ENCODE data around the gene SAPCD1. TPM values are rescaled to one million over a fixed set of nuclear protein-coding genes. Genes with fewer than 3 reads are reported as not detected.

Gene SAPCD1
- total RNA-seq, result 0.44 and 0.50 TPM in 2 replicates

GRCh38 chr6:31762356-31762755 lies at the start of gene SAPCD1:
Gene SAPCD1, plus strand, starts transcription at chr6:31762656. Its CDS starts 399 bp downstream, at chr6:31763055.

GRCh38 chr6:31715022-31715958 lies 47.2 kb upstream of the SAPCD1 start, which contains the start of gene LY6G6D:
Gene LY6G6D, plus strand, starts transcription at chr6:31715348. Its CDS starts 8 bp downstream, at chr6:31715356.

GRCh38 chr6:31721351-31722020 lies 41.0 kb upstream of the SAPCD1 start, which contains the start of gene LY6G6C:
Gene LY6G6C, minus strand, starts transcription at chr6:31721746. Its CDS starts 67 bp downstream, at chr6:31721679.

DNA sequence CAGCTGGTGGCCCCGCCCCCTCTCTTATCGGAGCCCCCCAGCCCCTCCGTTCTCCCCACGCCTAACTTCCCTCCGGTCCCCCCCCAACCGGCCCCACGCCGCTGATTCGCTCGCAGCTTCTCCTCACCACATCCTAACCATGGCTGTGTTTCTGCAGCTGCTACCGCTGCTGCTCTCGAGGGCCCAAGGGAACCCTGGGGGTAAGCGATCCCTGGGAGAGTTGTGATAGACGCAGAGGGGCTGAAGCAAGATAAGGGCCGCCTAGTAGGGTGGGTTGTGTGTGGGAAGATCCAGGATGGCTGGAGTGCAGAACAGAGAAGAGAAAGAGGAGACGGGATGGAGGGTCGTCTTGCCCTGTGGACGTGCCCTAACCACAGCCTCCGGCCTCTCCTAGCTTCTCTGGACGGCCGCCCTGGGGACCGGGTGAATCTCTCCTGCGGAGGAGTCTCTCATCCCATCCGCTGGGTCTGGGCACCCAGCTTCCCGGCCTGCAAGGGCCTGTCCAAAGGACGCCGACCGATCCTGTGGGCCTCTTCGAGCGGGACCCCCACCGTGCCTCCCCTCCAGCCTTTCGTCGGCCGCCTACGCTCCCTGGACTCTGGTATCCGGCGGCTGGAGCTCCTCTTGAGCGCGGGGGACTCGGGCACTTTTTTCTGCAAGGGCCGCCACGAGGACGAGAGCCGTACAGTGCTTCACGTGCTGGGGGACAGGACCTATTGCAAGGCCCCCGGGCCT lies 39.0 kb upstream of the SAPCD1 start, which contains the start of gene MPIG6B:
Gene MPIG6B, plus strand, starts transcription at position 129 of the 735 bp plus-strand sequence. Its CDS starts 11 bp downstream, at position 140.

GRCh38 chr6:31728767-31729514 lies 33.5 kb upstream of the SAPCD1 start, which contains the start of gene DDAH2:
Gene DDAH2, minus strand, starts transcription at chr6:31729299. Its CDS starts 138 bp downstream, at chr6:31729161.

GRCh38 chr6:31736021-31736767 lies 26.3 kb upstream of the SAPCD1 start, which contains the start of gene CLIC1:
Gene CLIC1, minus strand, starts transcription at chr6:31736530. Its CDS starts 230 bp downstream, at chr6:31736300.

DNA sequence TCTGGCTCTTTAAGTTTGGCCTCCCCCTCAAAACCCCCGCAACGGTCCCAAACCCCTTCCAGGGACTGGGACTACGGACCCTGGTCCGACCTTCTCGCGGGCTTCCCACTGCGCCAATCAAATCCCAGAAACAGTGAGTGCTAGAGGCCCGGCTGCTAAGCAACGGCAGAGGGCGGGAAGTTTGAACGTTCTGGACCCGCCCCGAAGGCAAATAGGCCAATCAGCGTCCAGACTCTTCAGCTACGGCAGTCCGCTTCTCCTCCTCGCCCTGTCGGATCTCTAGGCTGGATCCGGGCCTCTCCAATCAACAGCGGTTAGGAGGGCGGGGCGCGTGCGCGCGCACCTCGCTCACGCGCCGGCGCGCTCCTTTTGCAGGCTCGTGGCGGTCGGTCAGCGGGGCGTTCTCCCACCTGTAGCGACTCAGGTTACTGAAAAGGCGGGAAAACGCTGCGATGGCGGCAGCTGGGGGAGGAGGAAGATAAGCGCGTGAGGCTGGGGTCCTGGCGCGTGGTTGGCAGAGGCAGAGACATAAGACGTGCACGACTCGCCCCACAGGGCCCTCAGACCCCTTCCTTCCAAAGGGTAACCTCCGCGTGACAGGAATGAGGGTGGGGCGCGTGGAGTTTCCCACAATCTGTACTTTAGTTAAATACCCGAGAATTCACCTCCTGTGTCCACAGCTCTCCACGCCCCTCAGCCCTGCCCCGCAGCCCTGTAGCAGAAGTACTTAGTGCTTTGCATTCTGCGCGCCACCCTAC lies 22.6 kb upstream of the SAPCD1 start, which contains the start of gene MSH5:
Gene MSH5, plus strand, starts transcription at position 367 of the 758 bp plus-strand sequence. CDS start 462 bp downstream, outside the sequence.

DNA sequence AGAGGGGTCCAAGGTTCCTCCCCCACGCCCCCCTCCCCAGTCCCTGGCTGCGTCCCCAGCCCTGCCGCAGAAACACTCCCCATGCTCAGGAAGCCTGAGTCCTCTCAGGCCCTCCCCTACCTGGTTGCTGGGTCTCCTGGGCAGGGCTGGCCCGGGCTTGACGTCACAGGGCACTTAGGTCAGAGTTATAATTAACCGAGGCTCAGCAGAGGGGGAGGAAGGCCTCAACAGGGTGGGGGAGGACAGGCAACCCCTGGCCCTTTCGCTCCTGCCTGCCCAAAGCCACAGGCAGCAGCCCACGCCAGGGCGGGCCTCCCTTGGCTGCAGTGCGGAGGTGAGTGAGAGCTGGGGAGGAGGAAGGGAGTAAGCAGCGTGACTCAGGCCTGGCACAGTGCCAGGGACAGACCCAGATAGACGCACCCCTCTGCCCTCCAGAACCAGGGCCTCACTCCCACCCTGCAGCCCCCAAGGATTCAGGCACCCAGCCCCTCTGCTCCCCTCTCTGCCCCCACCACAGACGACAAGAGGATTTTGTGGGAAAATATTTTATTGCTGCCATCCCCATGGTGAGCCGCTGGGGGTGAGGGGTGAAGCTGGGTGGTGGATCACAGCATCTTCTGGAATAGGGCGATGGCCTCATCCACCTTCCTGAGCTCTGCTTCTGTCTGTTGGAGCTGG lies 14.7 kb downstream of the SAPCD1 start, which contains the start of gene VWA7:
Gene VWA7, minus strand, starts transcription at position 340 of the 678 bp plus-strand sequence. CDS start 549 bp downstream, outside the sequence.

GRCh38 chr6:31795616-31796298 lies 33.3 kb downstream of the SAPCD1 start, which contains the start of gene VARS1:
Gene VARS1, minus strand, starts transcription at chr6:31795752. Its CDS starts 535 bp downstream, at chr6:31795217.

GRCh38 chr6:31806470-31807272 lies 44.2 kb downstream of the SAPCD1 start, which contains the start of gene LSM2:
Gene LSM2, minus strand, starts transcription at chr6:31806966. Its CDS starts 209 bp downstream, at chr6:31806757.

Other genes starting within 250 kb of the SAPCD1 start
- not detected in 2 replicates for gene MCCD1, start 233.7 kb upstream of the SAPCD1 start, total RNA-seq
- 205 and 225 TPM in 2 replicates for gene DDX39B, start 220.7 kb upstream of the SAPCD1 start, total RNA-seq
- gene ATP6V1G2, start 216.0 kb upstream of the SAPCD1 start, total RNA-seq, result 0.25 and 2.1 TPM in 2 replicates
- gene NFKBIL1, start 215.0 kb upstream of the SAPCD1 start, total RNA-seq, result 21.5 and 21.6 TPM in 2 replicates
- gene LTA, start 190.4 kb upstream of the SAPCD1 start, total RNA-seq, result not detected in 2 replicates
- not detected in 2 replicates for gene TNF, start 187.1 kb upstream of the SAPCD1 start, total RNA-seq
- gene LTB, start 180.2 kb upstream of the SAPCD1 start, total RNA-seq, result not detected in 2 replicates
- not detected in 2 replicates for gene LST1, start 176.4 kb upstream of the SAPCD1 start, total RNA-seq
- gene NCR3, start 169.7 kb upstream of the SAPCD1 start, total RNA-seq, result not detected in 2 replicates
- gene AIF1, start 147.4 kb upstream of the SAPCD1 start, total RNA-seq, result not detected in 2 replicates
- gene PRRC2A, start 141.9 kb upstream of the SAPCD1 start, total RNA-seq, result 66.0 and 73.3 TPM in 2 replicates
- gene BAG6, start 110.0 kb upstream of the SAPCD1 start, total RNA-seq, result 169 and 177 TPM in 2 replicates
- 2.0 and 2.3 TPM in 2 replicates for gene APOM, start 106.8 kb upstream of the SAPCD1 start, total RNA-seq
- gene C6orf47, start 101.9 kb upstream of the SAPCD1 start, total RNA-seq, result 18.5 and 21.9 TPM in 2 replicates
- 21.4 and 23.7 TPM in 2 replicates for gene GPANK1, start 97.7 kb upstream of the SAPCD1 start, total RNA-seq
- 208 and 235 TPM in 2 replicates for gene CSNK2B, start 96.6 kb upstream of the SAPCD1 start, total RNA-seq
- 0.44 and 0.50 TPM in 2 replicates for gene LY6G5B, start 92.7 kb upstream of the SAPCD1 start, total RNA-seq
- 0.34 TPM in 1 of 2 replicates, not detected in the other for gene LY6G5C, start 81.6 kb upstream of the SAPCD1 start, total RNA-seq
- 19.1 and 24.3 TPM in 2 replicates for gene ABHD16A, start 59.3 kb upstream of the SAPCD1 start, total RNA-seq
- gene LY6G6F, start 55.8 kb upstream of the SAPCD1 start, total RNA-seq, result not detected in 2 replicates
- gene LY6G6D, start 47.3 kb upstream of the SAPCD1 start, total RNA-seq, result not detected in 2 replicates
- not detected in 2 replicates for gene LY6G6C, start 40.9 kb upstream of the SAPCD1 start, total RNA-seq
- gene MPIG6B, start 39.3 kb upstream of the SAPCD1 start, total RNA-seq, result 0.06 TPM in 1 of 2 replicates, not detected in the other
- gene DDAH2, start 33.4 kb upstream of the SAPCD1 start, total RNA-seq, result 48.5 and 60.7 TPM in 2 replicates
- 293 and 305 TPM in 2 replicates for gene CLIC1, start 26.1 kb upstream of the SAPCD1 start, total RNA-seq
- 1.6 and 4.2 TPM in 2 replicates for gene MSH5, start 22.7 kb upstream of the SAPCD1 start, total RNA-seq
- gene VWA7, start 14.7 kb downstream of the SAPCD1 start, total RNA-seq, result 0.10 and 0.12 TPM in 2 replicates
- gene VARS1, start 33.1 kb downstream of the SAPCD1 start, total RNA-seq, result 54.7 and 63.3 TPM in 2 replicates
- 36.0 and 38.2 TPM in 2 replicates for gene LSM2, start 44.3 kb downstream of the SAPCD1 start, total RNA-seq
- 0.62 and 1.7 TPM in 2 replicates for gene HSPA1L, start 52.6 kb downstream of the SAPCD1 start, total RNA-seq
- gene HSPA1A, start 52.9 kb downstream of the SAPCD1 start, total RNA-seq, result 93.9 and 97.6 TPM in 2 replicates
- gene HSPA1B, start 65.1 kb downstream of the SAPCD1 start, total RNA-seq, result 101 and 110 TPM in 2 replicates
- 36.7 and 43.2 TPM in 2 replicates for gene NEU1, start 100.2 kb downstream of the SAPCD1 start, total RNA-seq
- gene SLC44A4, start 116.3 kb downstream of the SAPCD1 start, total RNA-seq, result not detected in 2 replicates
- 29.5 and 47.8 TPM in 2 replicates for gene EHMT2, start 135.0 kb downstream of the SAPCD1 start, total RNA-seq
- 2.1 and 2.5 TPM in 2 replicates for gene ZBTB12, start 139.4 kb downstream of the SAPCD1 start, total RNA-seq
- gene C2, start 165.1 kb downstream of the SAPCD1 start, total RNA-seq, result 10.4 and 16.9 TPM in 2 replicates
- 47.7 and 56.5 TPM in 2 replicates for gene CFB, start 183.4 kb downstream of the SAPCD1 start, total RNA-seq
- 55.8 and 57.5 TPM in 2 replicates for gene NELFE, start 196.3 kb downstream of the SAPCD1 start, total RNA-seq
- gene SKIC2, start 196.5 kb downstream of the SAPCD1 start, total RNA-seq, result 24.6 and 28.9 TPM in 2 replicates
- gene DXO, start 209.5 kb downstream of the SAPCD1 start, total RNA-seq, result 11.5 and 15.8 TPM in 2 replicates
- gene C4A, start 219.4 kb downstream of the SAPCD1 start, total RNA-seq, result 39.7 and 65.0 TPM in 2 replicates